ENCODE data around the gene CCDC192.
"Not testable (repeated sequence)": the region's sequence is repeated elsewhere in the genome, so short reads cannot be mapped to it uniquely, and the experiment has no call there.

Gene CCDC192

DNA sequence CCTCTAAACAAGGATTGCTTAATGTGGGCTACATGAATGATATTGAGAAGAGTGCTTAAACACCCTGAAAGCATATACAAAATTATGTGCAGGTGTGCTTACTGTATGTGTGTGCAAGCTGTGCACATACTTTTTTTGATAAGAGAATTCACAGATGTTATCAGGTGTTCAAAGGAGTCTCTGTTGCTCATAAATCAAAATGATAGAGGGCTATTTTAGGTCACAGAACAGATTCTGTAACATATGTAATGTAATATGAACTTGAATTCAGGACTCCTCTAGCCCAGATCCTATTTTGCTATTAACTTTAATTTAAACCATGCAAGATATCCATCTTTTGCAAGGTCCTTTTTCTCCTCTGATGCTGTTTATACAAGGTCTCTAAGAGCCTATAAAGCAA lies 38.2 kb downstream of the CCDC192 start:
- TF ChIP-seq CTCF (IDR thresholded peaks at IDR 0.05): no peak
- no peak overlapping the region for H3K4me3 ChIP-seq
- no peaks in the 10 kb centered on the region for H3K27me3 ChIP-seq
- no peak for DNase-seq
- no peaks in the 10 kb centered on the region for H3K9me3 ChIP-seq
- intact Hi-C loops (cut with DNase I; ENCODE audit: low total_unique reads): no loop called here
- H3K27ac ChIP-seq: no peak overlapping the region
- H3K4me1 ChIP-seq: no peaks in the 10 kb centered on the region
- H3K36me3 ChIP-seq: no peaks in the 10 kb centered on the region

DNA sequence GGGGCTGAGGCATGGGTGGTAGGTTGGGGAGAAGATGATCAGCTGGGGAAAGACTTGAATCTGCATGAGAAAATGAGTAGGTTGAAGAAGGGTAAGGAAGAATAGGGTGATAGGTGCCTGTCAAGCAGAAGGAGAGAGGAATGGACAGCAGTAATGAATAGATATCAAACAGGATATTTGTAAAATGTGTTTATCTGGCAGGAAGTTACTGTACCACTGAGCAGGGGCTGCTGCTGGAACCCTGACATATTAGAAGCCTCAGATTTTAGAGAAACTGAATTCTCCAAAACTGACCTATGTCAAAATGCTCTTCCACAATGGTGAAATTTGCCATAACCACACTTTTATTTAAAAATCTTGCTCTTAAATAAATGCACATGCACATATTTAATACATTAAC lies 41.0 kb downstream of the CCDC192 start:
- Histone ChIP-seq H3K4me3 (no peak overlapping the region), H3K36me3 (no peaks in the 10 kb centered on the region), H3K9me3 (no peaks in the 10 kb centered on the region), H3K27ac (no peak overlapping the region), H3K27me3 (no peaks in the 10 kb centered on the region), H3K4me1 (no peaks in the 10 kb centered on the region)
- TF ChIP-seq CTCF (IDR thresholded peaks at IDR 0.05): no peak
- DNase-seq: no peak
- intact Hi-C loops (cut with DNase I; ENCODE audit: low total_unique reads): no loop called here

DNA sequence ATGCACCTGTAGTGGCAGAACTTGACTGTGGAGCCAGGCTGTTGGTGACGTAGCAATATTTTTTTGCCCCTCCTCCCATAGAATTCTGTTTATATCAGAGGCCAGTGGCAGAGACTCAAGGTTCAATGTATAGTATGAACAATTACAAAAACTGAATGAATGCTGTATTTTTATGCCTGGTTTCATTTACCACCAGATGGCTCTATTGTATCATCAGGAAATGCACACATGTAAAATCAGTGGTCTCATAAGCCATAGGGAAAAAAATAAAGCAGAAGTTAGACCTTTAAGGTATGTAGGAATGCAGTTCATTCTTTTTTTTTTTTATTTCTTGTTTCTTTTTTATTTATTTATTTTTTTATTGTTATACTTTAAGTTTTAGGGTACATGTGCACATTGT lies 43.6 kb downstream of the CCDC192 start:
- TF ChIP-seq CTCF (IDR thresholded peaks at IDR 0.05): peak; percentile 39 to 42
- no peaks in the 10 kb centered on the region for H3K4me1 ChIP-seq
- DNase-seq: no peak
- H3K27ac ChIP-seq: no peak overlapping the region
- intact Hi-C loops (cut with DNase I; ENCODE audit: low total_unique reads): no loop called here
- H3K36me3 ChIP-seq: no peaks in the 10 kb centered on the region
- no peaks in the 10 kb centered on the region for H3K9me3 ChIP-seq
- no peak overlapping the region for H3K4me3 ChIP-seq
- H3K27me3 ChIP-seq: no peaks in the 10 kb centered on the region

GRCh38 chr5:127752503-127753265 lies 49.5 kb downstream of the CCDC192 start:
- H3K27ac ChIP-seq; H3K4me3 ChIP-seq; DNase-seq; H3K27me3 ChIP-seq; H3K36me3 ChIP-seq; H3K9me3 ChIP-seq; intact Hi-C loops (cut with DNase I; ENCODE audit: low total_unique reads); H3K4me1 ChIP-seq: not testable (repeated sequence)

DNA sequence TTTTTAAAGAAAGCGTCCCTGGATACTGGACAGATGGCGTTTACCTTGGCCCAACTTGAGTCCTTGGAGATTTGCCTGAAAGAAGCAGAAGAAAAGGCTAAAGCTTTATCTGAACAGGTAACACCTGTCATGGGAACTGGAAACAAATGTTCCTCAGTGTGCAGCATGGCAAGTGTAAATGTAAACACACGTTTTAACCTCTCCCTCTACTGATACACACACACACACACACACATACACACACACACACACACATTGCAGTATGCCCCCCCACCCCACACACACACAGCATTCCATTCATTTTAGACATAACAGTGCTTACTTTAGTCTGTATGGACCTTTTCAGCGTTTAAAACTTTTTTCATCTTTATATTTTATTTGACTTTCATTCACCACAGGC lies 51.1 kb downstream of the CCDC192 start:
- H3K36me3 ChIP-seq: no peaks in the 10 kb centered on the region
- no peak overlapping the region for H3K27ac ChIP-seq
- H3K27me3 ChIP-seq: no peaks in the 10 kb centered on the region
- no peak for TF ChIP-seq CTCF (IDR thresholded peaks at IDR 0.05)
- no peaks in the 10 kb centered on the region for H3K9me3 ChIP-seq
- intact Hi-C loops (cut with DNase I; ENCODE audit: low total_unique reads): no loop called here
- H3K4me1 ChIP-seq: no peaks in the 10 kb centered on the region
- no peak for DNase-seq
- no peak overlapping the region for H3K4me3 ChIP-seq

GRCh38 chr5:127754706-127755105 lies 51.5 kb downstream of the CCDC192 start:
- no peak overlapping the region for H3K27ac ChIP-seq
- H3K4me3 ChIP-seq: no peak overlapping the region
- no peak for TF ChIP-seq CTCF (IDR thresholded peaks at IDR 0.05)
- no peak for DNase-seq
- no peaks in the 10 kb centered on the region for H3K9me3 ChIP-seq
- no peaks in the 10 kb centered on the region for H3K27me3 ChIP-seq
- H3K36me3 ChIP-seq: no peaks in the 10 kb centered on the region
- intact Hi-C loops (cut with DNase I; ENCODE audit: low total_unique reads): loop anchor here (5.0 kb wide), 1 partner anchor 443 kb away; no protein-coding TSS in a partner anchor
- H3K4me1 ChIP-seq: no peaks in the 10 kb centered on the region

All from tibial artery (tissue), 4 donors.